ENCODE data around the gene RIPK1.
"Not testable (repeated sequence)": the region's sequence is repeated elsewhere in the genome, so short reads cannot be mapped to it uniquely, and the experiment has no call there.

Gene RIPK1

DNA sequence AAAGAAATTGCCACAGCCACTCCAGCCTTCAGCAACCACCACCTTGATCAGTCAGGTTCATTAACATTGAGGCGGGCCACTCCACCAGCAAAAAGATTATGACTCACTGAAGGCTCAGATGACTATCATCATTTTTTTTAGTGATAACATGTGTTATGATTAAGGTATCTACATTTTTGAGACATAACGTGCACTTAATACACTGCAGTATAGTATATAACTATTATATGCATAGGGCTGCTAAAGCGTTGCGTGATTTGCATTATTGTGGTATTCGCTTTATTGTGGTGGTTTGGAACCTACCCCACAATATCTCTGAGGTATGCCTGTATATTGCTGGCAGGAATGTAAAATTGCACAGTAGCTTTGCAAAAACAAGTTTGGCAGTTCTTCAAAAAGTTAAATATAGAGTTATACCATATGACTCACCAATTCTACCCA is 6.8 kb upstream of the RIPK1 start:
- DNase-seq (ENCODE audit: low read depth in 1 of 2, low spot score in 1 of 2): no peak
- Histone ChIP-seq H3K27ac (replicated peaks) (no peak overlapping the region), H3K4me3 (replicated peaks; ENCODE audit: insufficient read depth, low read length) (no peak overlapping the region), H3K27me3 (ENCODE audit: insufficient read depth, poor library complexity, severe bottlenecking) (no peaks in the 10 kb centered on the region)
- no peak for TF ChIP-seq GABPA (IDR thresholded peaks at IDR 0.05; ENCODE audit: low read depth)
- TF ChIP-seq POLR2AphosphoS5 (IDR thresholded peaks at IDR 0.05; ENCODE audit: low read depth): no peak
- no peak for TF ChIP-seq CTCF (IDR thresholded peaks at IDR 0.05; ENCODE audit: insufficient read depth, low read length)
- TF ChIP-seq REST (IDR thresholded peaks at IDR 0.05; ENCODE audit: insufficient replicate concordance, low read depth): no peak
- TF ChIP-seq SPI1 (IDR thresholded peaks at IDR 0.05; ENCODE audit: borderline replicate concordance, low read depth): no peak

GRCh38 chr6:3063340-3063732 is 5.0 kb upstream of the RIPK1 start:
- not testable (repeated sequence) for H3K27me3 ChIP-seq (ENCODE audit: insufficient read depth, poor library complexity, severe bottlenecking); DNase-seq (ENCODE audit: low read depth in 1 of 2, low spot score in 1 of 2)
- peak overlapping the region; percentile 53; the same call in 1 of the 2 replicates for H3K27ac ChIP-seq (replicated peaks)
- peak overlapping the region; percentile 74 for H3K4me3 ChIP-seq (replicated peaks; ENCODE audit: insufficient read depth, low read length)

DNA sequence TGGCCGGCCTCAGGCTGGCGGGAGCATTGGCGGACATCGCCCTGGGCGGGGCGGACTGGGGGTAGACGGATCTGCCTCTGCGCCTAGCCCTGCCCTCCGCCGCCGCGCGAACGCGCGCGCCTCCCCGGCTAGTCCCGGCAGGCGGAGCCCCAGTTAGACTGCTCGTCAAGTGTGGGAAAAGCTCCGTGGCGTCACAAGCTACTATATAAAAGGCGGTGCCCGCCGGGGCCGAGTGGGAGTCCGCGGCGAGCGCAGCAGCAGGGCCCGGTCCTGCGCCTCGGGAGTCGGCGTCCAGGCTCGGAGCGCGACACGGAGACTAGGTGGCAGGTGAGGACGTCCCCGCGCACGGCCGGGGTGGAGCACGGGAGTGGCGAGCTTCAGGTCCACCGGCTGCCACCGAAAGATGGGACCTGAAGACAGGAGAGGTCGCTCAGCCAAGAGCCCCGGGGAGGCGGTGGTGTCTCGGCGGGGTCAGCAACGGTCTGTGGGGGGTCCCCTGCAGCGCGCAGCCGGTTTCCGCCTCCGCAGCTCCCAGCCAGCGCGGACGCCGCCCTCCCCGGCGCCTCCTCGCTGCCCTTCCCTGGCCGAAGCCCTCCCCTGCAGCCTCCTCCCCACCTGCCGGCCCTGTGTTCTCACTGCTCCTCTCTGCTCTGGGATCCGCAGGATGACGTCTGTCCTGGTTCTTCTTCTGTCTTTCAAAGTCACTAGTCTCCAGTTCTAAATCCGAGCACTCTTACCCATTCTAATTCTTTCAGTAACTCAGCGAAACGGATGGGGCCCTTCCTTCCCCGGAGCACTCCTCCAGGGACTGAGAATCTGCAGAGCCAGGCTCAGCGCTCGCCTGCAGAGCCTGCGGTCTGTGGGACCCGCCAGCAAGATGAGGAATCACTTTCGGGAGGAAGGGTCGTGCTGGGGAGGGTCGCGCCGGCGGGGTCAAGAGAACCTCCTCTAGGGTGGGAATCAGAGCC is 4.3 kb upstream of the RIPK1 start:
- Histone ChIP-seq H3K4me3 (replicated peaks; ENCODE audit: insufficient read depth, low read length) (peak overlapping the region; percentile 74), H3K27ac (replicated peaks) (peak overlapping the region; percentile 53), H3K27me3 (ENCODE audit: insufficient read depth, poor library complexity, severe bottlenecking) (no peaks in the 10 kb centered on the region)
- TF ChIP-seq SPI1 (IDR thresholded peaks at IDR 0.05; ENCODE audit: borderline replicate concordance, low read depth) (no peak), POLR2AphosphoS5 (IDR thresholded peaks at IDR 0.05; ENCODE audit: low read depth) (peak; percentile 47; the same call in 1 of the 2 replicates)
- peak; percentile 79 to 92 for DNase-seq (ENCODE audit: low read depth in 1 of 2, low spot score in 1 of 2)

DNA sequence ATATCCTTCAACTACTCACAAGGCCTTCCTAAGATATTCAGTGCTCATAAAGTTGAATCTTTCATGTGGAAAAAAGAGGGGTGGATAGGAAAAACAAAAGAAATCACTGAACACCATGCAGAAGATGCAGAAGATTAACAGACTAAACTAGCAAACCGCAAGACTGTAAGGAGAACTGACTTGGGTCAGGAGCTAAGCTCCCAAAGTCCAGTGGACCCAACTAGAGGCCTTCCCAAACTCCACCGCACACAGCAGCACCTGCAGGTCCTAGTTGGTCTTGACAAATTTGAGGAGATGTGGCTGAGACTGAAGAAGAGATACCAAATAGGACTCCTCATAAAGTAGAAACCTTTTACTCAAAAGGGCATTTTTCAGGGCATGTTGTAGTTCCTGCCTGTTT is 3.3 kb downstream of the RIPK1 start:
- Histone ChIP-seq H3K27ac (replicated peaks) (no peak overlapping the region), H3K27me3 (ENCODE audit: insufficient read depth, poor library complexity, severe bottlenecking) (no peaks in the 10 kb centered on the region), H3K4me3 (replicated peaks; ENCODE audit: insufficient read depth, low read length) (no peak overlapping the region)
- TF ChIP-seq POLR2AphosphoS5 (IDR thresholded peaks at IDR 0.05; ENCODE audit: low read depth): no peak
- no peak for TF ChIP-seq REST (IDR thresholded peaks at IDR 0.05; ENCODE audit: insufficient replicate concordance, low read depth)
- no peak for TF ChIP-seq CTCF (IDR thresholded peaks at IDR 0.05; ENCODE audit: insufficient read depth, low read length)
- TF ChIP-seq SPI1 (IDR thresholded peaks at IDR 0.05; ENCODE audit: borderline replicate concordance, low read depth): no peak
- TF ChIP-seq GABPA (IDR thresholded peaks at IDR 0.05; ENCODE audit: low read depth): no peak
- no peak for DNase-seq (ENCODE audit: low read depth in 1 of 2, low spot score in 1 of 2)
